ENCODE measurements around the gene FN3KRP.
A peak's percentile ranks its signal among the peaks of the same experiment; 100 is the strongest.

FN3KRP gene, protein sequence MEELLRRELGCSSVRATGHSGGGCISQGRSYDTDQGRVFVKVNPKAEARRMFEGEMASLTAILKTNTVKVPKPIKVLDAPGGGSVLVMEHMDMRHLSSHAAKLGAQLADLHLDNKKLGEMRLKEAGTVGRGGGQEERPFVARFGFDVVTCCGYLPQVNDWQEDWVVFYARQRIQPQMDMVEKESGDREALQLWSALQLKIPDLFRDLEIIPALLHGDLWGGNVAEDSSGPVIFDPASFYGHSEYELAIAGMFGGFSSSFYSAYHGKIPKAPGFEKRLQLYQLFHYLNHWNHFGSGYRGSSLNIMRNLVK

GRCh38 chr17:82716203-82717010 is at the start of gene FN3KRP:
Gene FN3KRP (plus strand): TSS chr17:82716706. CDS start chr17:82716756, 50 bp downstream.
- DNase-seq = peak; percentile 78 to 79

- no peak for DNase-seq
Measured at GRCh38 chr17:82666931-82667667, 49.4 kb upstream of the FN3KRP start.

DNA sequence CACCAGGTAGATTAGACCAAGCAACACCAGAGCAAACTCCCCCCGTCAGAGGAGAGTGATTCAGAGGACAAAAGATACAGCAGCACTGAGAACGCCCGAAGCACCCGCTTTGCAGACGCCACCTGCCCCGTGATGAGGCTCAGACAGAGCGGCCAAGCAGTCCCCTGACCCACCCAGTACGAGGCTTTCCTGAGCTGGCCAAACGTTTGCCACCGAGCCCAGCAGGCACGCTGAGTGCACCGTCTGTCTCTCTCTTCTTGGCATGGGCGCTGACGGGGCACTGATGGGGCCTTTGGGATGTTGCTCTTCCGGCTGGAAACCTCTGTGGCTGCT is 48.9 kb upstream of the FN3KRP start:
- no peak for DNase-seq

DNA sequence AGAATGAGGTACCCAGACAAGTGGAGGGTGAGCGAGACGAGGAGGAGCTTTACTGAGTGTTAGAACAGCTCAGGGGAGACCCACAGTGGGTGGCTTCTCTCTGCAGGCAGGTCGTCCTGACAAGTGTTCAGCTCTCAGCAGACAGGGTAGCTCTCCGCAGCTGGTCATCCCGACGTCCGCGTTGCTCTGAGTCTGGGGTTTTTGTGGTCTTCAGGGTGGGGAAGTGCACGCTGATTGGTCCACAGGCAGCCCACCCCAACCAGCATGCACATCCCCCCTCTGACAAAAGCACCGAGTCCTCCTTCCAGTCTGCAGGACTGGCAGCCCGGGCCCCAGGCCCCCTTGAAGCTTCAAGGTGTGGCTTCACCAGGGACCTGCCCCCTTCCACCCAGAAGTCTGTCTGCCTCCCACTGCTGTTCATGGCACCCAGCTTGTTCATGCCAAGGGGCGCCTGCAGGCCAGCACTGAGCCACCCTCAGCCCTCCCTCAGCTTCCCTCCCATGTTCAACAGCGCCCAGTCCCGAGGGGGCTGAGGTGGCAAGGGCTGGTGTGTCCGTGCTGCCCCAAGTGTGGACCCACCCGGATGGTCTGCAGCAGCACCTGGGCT is 48.4 kb upstream of the FN3KRP start:
- no peak for DNase-seq

DNA sequence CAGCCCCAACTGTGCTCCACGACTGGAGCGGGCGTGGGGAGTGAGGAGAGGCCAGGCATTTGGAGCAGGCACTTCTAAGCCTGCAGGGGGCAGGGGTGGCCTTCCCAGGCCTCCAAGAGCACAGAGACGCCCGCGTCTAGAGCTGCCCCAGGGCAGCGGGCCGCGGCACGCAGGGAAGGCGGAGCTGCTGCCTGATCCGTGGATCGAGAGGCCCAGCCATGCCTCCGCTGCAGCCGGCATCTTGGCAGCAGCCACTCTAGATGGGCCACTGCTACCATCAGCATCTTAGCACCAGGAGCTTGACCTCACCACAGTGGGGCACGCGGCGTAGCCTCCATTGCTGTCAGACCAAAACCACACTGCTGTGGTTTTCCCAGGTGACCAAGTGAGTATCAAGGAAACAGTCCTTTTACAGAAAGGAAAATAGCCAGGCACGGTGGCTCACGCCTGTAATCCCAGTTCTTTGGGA is 47.8 kb upstream of the FN3KRP start:
- DNase-seq = peak; percentile 6 to 36

DNA sequence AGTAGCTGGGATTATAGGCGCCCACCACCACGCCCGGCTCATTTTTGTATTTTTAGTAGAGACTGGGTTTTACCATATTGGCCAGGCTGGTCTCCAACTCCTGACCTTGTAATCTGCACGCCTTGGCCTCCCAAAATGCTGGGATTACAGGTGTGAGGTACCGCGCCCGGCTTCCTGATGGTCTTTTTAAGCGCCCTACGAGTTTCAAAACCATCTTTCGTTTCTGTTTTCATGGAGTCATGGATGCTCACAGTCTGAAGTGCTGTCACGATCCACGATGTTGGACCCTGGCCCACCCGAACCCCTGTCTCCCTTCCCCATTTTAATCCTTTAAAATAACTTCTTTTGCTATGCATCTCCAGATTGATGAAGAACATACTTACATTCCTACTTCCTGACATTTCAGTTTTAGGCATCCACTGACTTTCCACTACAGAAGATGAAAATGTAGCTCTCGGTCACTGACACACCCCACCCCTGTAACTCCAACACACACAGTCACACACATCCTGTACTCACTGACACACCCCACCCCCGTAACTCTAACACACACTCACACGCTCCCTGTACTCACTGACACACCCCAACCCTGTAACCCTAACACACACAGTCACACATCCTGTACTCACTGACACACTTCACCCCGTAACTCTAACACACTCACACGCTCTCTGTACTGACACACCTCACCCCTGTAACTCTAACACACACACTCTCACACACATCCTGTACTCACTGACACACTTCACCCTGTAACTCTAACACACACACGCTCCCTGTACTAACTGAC is 45.6 kb upstream of the FN3KRP start:
- DNase-seq = no peak

GRCh38 chr17:82674656-82675475 is 41.6 kb upstream of the FN3KRP start:
- no peak for DNase-seq

DNA sequence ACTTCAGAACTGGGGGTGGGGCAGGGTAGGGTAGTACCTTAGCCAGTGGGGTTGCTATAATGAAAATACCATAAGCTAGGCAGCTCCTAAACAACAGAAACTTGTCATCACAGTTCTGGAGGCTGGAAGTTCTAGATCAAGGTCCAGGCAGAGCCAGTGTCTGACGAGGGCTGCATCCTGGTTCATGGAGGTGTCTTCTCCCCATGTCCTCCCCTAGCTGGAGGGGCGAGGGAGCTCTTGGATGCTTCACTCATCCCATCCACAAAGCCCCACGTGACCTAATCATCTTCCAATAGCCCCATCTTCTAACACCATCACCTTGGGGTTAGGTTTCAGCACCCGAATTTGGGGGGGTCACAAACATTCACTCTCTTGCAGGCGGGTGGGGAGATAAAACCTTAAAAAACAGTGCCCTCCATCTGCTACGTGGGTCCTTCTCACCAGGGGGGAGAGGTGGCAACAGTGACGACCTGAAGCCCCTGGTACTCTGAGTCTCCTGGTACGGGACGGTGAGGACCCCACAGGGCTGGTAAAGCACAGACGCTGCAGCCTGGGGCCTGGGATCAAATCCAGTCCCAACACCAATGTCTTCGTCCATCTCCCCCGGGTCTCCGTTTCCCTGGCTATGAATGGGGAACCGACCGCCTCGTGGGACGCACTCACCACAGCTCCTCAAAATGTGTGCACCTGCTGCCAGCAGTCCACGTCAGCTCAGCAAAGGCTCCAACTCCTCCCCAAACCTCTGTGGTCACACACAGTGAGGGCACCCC is 40.8 kb upstream of the FN3KRP start:
- DNase-seq = no peak

- no peak for DNase-seq
Measured at GRCh38 chr17:82677353-82677925, 39.1 kb upstream of the FN3KRP start.

DNA sequence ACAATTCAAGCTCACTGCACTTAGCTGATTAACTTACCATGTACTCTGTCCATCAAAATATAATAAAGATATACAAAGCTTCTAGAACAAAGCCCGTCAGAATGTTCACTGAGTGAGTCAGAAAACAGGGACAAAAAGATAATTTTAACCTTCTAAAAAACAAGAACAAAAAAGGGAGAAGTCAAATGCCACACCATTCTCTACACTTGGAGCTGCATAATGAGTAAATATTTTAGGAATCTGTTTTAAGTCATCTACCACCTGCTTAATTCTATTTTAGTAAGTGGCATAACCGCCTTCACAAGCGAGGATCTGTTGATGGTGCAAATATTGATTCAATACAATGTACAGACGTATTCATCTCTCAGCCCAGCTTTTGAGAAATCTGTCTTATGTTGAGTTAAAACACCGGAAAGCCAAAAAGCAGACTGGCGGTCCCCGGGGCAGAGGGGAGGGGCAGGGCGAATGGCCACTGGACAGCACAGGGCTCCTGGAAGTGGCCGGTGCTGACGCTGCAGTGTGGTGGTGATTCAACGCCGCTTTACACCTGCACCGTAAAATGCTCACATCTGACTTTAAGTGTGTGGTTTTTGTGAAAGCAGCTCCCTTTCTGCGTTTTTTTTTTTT is 38.1 kb upstream of the FN3KRP start:
- no peak for DNase-seq

GRCh38 chr17:82679586-82680465 is 36.7 kb upstream of the FN3KRP start:
- DNase-seq = no peak

- no peak for DNase-seq
Measured at GRCh38 chr17:82681547-82681946, 35.0 kb upstream of the FN3KRP start.

DNA sequence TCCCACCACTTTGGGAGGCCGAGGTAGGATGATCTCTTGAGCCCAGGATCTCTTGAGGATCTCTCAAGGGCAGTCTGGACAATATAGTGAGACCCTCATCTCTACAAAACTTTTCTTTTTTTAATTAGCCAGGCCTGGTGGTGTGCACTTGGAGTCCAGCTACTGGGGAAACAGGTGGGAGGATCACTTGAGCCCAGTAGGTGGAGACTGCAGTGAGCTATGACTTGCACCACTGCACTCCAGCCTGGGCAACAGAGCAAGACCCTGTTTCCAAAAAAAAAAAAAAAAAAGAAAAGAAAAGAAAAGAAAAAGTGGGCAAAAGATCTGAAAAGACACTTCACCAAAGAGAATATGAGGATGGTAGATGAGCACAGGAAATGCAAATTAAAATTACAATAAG is 33.0 kb upstream of the FN3KRP start:
- no peak for DNase-seq

DNA sequence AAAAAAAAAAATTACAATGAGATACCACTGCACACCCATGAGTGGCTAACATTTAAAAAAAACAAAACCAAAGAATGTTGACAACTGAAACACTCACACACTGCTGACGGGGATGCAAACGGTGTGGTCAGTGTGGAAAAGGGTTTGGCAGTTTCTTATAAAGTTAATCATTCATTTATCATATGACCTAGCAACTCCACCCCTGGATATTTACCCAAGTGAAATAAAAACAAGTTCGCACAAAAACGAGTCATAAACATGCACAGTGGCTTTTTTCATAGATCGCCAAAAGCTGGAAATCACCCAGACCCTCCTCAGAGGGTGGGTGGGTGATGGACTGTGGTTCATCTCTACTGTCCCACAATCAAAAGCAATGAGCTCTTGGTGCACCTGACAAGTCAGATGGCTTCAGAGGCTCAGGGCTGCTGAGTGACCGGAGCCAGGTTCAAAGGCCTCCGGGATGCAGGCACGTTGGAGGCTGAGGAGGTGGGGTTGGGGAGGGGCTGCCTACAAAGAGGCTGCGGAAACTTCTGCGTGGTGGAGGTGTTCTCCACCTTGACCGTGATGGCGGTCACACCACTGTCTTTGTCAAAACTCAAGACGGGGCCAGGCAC is 32.2 kb upstream of the FN3KRP start:
- DNase-seq = no peak

- DNase-seq = no peak
Measured at GRCh38 chr17:82685291-82685690, 31.2 kb upstream of the FN3KRP start.

GRCh38 chr17:82686366-82687324 is 29.9 kb upstream of the FN3KRP start:
- DNase-seq = no peak

- DNase-seq = no peak
Measured at GRCh38 chr17:82687375-82687861, 29.1 kb upstream of the FN3KRP start.
